K562 (cell line): ENCODE measurements around the gene HSPA4L. TPM values are rescaled to one million over a fixed set of nuclear protein-coding genes. Genes with fewer than 3 reads are reported as not detected.

Experiments
- CBX3 ChIP-seq, 2 experiments: IDR thresholded peaks; 1 replicate in 1 of 2; 2 replicates in 1 of 2; pipeline ENCODE4 v1.6.1; 2012; ENCODE audit warnings: inconsistent platforms in 2 of 2, low read length in 2 of 2, borderline replicate concordance in 1 of 2, control low read depth in 1 of 2
- CHD7 ChIP-seq: fragments of 200-600 bp; sonication (generic); IDR thresholded peaks from one replicate; pipeline ENCODE4 v1.6.1; 2012; ENCODE audit warnings: mild to moderate bottlenecking, low read depth, low read length, inconsistent platforms
- E2F6 ChIP-seq, 2 experiments: IDR thresholded peaks; 2 replicates each; pipeline ENCODE4 v1.6.1; 2011; ENCODE audit warnings: borderline replicate concordance in 1 of 2, control low read depth in 1 of 2, low read depth in 1 of 2, low read length in 1 of 2, mild to moderate bottlenecking in 1 of 2, mixed read lengths in 1 of 2, moderate library complexity in 1 of 2; ENCODE audit not compliant: insufficient read depth in 1 of 2, insufficient read length in 1 of 2, poor library complexity in 1 of 2, severe bottlenecking in 1 of 2; ENCODE audit errors: extremely low read depth in 1 of 2
- KDM4B ChIP-seq, 2 experiments: fragments of 450-650 bp in 1 of 2; sonication (generic) in 1 of 2; IDR thresholded peaks; 2 replicates each; pipeline ENCODE4 v1.6.1; 2016 to 2017; ENCODE audit warnings: borderline replicate concordance in 2 of 2, antibody characterized with exemption in 1 of 2, low read depth in 1 of 2, mild to moderate bottlenecking in 1 of 2
- MTF1 ChIP-seq: fragments of 250-450 bp; sonication (Bioruptor Pico); IDR thresholded peaks from 2 replicates; pipeline ENCODE4 v1.9.0; 2021; ENCODE audit warnings: moderate library complexity, mild to moderate bottlenecking, inconsistent platforms, borderline replicate concordance
- ZBTB11 ChIP-seq, 3 experiments: fragments of 200-800 bp in 1 of 3; fragments of 250-450 bp in 1 of 3; fragments of 450-650 bp in 1 of 3; sonication (Bioruptor Pico) in 1 of 3; sonication (Bioruptor generic) in 1 of 3; formaldehyde crosslinking in 1 of 3; IDR thresholded peaks; 2 replicates each; pipeline versions ENCODE4 v1.6.1 to v1.8.0; 2016 to 2022; ENCODE audit warnings: mild to moderate bottlenecking in 2 of 3, missing genetic modification characterization in 2 of 3, missing compliant biosample characterization in 1 of 3, moderate library complexity in 1 of 3
- polyA plus RNA-seq, 8 experiments: library from polyadenylated mRNA; depleted of rRNA in 4 of 8; stranded (reverse) in 5 of 8; unstranded in 3 of 8; fragments of >200 nt; fragmentation: Nextera tagmentation in 2 of 8; fragmentation: Illumina TruSeq in 1 of 8; extraction: Ambion mirVana in 2 of 8; extraction: Trizol in 1 of 8; gene quantifications; 2 replicates each; pipeline versions ENCODE4 v1.2.1 to v1.2.3, GENCODE V29; 2011 to 2014; ENCODE audit warnings: inconsistent platforms in 1 of 8, missing spikeins in 1 of 8
- total RNA-seq, 7 experiments: library from RNA; depleted of rRNA in 6 of 7; stranded (reverse); fragments of >200 nt in 6 of 7; fragmentation: Illumina TruSeq in 2 of 7; extraction: Trizol in 2 of 7; gene quantifications; 2 replicates each; pipeline versions ENCODE4 v1.2.1 to v1.2.3, GENCODE V29; 2011 to 2021; ENCODE audit warnings: low replicate concordance in 1 of 7

The HSPA4L gene
- total and polyA plus RNA-seq, 9 of the 15 experiments (the other 6 are each of a cell fraction or from before 2014, with no cell fraction given), result 12.3 to 37.0 (median 21.7) TPM

GRCh38 chr4:127880763-127881562 is 98.8 kb downstream of the HSPA4L start, which contains the start of gene PLK4 (continued):
- TF ChIP-seq KDM4B (IDR thresholded peaks at IDR 0.05; ENCODE audit: borderline replicate concordance in 2 of 2, low read depth in 1 of 2) (peak in 1 of 2 experiments; percentile 74; a peak in 1 of 4 replicates), CHD7 (no peak), ZBTB11 (CRISPR knock-in tag; IDR thresholded peaks at IDR 0.05) (peak in 2 of 3 experiments; percentile 9 to 62; a peak in 2 of 6 replicates), E2F6 (IDR thresholded peaks at IDR 0.05; ENCODE audit: borderline replicate concordance in 1 of 2, extremely low read depth in 1 of 2, insufficient read depth in 1 of 2, insufficient read length in 1 of 2, low read depth in 1 of 2, low read length in 1 of 2, poor library complexity in 1 of 2, severe bottlenecking in 1 of 2) (peak; percentile 10 to 26), CBX3 (IDR thresholded peaks at IDR 0.05; ENCODE audit: borderline replicate concordance in 1 of 2, low read length in 2 of 2) (no peak), MTF1 (CRISPR knock-in tag) (no peak)
